NCI-H2029 treated with DMSO at 0.1 percent for 48 hours (cell line): ENCODE data around the gene PLXNA3.

Experiments used
- DNase-seq: peaks from one replicate; lab custom pipeline; 2025; lab: John Stamatoyannopoulos, UW

The PLXNA3 gene

DNA sequence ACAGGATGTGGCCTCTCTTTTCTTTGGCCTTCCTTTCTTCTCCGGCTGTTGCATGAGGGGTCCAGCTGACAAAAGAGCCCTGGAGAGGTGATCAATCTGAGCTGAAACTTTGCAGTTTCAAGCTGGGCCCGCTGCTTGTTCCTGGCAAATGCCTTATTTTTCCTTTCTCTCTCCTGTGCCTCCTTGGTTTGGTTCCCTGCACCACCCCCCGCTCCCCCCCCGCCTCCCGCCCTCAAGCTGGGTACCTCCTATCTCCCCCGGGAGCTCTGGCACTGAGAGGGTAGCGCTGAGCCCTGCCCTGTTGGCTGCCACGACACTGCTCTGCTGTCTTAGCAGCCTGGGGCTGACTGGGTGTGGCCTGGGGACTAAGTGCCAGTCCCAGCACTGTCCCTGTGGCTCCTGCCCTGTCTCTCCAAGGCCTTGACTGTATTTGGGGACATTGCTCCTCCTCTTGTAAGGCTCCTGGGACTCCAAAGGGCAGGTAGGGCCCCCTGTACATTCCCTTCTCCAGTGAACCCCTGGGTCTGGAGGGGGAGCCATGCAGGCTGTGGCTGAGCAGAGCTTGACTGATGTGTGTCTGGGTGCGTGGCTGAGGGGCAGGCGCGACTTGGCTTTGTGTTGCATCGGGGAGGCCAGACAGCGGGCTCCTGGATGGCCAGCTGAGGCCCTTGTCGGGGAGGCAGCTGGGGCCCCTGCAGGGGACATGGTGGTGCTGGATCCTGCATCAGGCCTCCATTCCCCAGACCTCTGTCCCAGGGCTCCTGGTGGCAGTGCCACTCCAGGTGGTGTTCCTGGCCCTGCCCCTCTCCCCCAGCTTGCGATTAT lies 1.1 kb downstream of the PLXNA3 start:
- DNase-seq = no peak

DNA sequence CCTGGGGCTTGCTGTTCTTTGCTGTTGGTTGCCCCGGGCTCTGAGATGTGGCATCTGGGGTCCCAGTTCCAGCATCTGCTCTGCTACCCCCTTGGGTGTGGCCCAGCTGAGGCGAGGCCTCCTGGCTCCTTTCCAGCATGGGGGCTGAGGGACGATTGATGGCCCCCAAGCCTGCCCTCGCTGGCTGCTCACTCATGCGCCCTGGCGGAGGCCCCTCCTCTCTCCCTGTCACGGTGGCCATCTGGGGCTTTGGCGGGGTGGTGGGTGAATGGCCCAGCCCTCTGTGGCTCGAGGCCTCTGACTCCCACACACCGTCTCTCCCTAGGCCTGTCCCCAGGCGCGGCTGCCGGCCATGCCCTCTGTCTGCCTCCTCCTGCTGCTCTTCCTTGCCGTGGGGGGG lies 1.8 kb downstream of the PLXNA3 start:
- DNase-seq = no peak

DNA sequence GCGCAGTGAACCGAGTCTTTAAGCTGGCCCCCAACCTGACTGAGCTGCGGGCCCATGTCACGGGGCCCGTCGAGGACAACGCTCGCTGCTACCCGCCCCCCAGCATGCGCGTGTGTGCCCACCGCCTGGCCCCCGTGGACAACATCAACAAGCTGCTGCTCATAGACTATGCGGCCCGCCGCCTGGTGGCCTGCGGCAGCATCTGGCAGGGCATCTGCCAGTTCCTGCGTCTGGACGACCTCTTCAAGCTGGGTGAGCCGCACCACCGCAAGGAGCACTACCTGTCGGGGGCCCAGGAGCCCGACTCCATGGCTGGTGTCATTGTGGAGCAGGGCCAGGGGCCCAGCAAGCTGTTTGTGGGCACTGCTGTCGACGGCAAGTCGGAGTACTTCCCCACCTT lies 2.2 kb downstream of the PLXNA3 start:
- no peak for DNase-seq

DNA sequence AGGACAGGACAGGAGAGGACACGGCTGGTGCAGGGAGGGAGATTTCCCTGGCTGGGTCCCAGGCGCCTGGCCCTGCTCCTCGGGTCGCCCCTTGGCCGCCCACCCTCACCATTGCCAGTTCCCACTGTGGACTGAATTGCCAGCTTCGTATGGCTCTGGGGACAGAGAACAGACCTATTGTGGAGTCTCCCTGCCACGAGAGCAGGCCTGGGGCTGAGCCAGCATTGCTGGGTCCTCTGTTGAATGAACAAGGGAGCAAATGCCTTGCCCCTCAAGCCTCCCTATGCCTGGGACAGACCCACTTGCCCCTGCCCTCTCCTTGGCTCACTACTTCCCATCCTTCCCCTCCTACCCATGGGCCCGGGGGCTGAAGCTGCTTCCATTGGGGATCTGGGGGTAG lies 4.3 kb downstream of the PLXNA3 start:
- no peak for DNase-seq

DNA sequence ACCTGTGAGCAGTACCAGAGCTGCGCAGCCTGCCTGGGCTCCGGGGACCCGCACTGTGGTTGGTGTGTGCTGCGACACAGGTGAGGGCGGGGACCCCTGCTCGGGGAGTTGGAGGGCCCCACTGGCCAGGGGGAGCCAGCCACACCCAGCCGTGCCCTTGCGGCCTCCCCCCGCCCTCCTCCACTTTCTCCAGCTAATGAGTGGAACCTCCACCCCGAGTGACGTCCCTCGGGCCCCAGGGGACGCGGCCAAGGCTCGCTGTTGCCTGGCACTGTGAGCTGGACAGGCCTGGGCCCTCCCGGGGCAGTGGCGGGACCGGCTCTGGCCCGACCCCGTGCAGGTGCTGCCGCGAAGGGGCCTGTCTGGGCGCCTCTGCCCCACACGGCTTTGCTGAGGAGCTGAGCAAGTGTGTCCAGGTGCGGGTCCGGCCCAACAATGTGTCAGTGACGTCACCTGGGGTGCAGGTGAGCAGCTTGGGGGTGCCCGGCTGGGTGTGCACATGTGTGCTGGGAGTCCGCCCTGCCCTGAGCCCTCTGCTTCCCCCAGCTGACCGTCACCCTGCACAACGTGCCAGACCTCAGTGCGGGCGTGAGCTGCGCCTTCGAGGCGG lies 5.6 kb downstream of the PLXNA3 start:
- DNase-seq = no peak

DNA sequence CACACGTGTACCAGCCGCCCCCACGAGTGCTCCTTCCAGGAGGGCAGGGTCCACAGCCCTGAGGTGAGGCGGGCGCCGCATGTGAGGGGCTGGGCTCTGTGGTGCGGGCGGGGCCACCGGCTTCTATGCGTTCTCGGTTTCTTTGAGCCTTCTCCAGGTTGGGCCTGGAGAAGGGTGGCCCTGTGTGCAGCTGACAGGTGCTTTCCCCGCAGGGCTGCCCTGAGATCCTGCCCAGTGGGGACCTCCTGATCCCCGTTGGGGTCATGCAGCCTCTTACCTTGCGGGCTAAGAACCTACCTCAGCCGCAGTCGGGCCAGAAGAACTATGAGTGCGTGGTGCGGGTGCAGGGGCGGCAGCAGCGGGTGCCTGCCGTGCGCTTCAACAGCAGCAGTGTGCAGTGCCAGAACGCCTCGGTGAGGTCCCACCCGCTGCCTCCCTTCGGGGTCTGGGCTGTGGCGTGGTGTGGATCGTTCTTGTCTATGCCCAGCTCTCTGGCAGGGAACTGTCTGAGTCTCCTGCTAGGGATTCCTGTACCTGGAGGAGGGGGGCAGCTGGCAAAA lies 6.8 kb downstream of the PLXNA3 start:
- DNase-seq = no peak

DNA sequence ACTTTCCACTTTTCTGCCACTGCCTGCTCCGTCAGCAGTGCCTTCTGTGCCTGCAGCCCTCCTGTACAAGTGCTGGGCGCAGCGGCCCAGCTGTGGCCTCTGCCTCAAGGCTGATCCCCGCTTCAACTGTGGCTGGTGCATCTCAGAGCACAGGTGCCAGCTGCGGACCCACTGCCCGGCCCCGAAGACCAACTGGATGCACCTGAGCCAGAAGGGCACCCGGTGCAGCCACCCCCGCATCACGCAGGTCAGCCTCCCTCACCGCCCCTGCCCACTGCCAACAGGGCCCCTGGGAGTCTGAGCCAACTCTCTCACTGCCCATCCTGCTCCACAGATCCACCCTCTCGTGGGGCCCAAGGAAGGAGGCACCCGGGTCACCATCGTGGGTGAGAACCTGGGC lies 7.5 kb downstream of the PLXNA3 start:
- DNase-seq = no peak

DNA sequence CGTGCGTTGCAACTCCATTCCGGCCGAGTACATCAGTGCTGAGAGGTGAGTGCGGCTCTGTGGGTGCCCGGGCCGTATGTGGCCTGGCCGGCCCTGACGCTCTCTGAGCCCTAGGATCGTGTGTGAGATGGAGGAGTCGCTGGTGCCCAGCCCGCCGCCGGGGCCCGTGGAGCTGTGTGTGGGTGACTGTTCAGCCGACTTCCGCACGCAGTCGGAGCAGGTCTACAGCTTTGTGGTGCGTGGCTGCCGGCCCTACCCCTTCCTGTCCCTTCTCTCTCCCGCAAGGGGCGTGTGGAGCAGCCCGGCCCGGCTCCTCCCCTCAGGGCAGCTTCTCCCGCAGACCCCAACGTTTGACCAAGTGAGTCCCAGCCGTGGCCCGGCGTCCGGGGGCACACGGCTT lies 8.0 kb downstream of the PLXNA3 start:
- no peak for DNase-seq

DNA sequence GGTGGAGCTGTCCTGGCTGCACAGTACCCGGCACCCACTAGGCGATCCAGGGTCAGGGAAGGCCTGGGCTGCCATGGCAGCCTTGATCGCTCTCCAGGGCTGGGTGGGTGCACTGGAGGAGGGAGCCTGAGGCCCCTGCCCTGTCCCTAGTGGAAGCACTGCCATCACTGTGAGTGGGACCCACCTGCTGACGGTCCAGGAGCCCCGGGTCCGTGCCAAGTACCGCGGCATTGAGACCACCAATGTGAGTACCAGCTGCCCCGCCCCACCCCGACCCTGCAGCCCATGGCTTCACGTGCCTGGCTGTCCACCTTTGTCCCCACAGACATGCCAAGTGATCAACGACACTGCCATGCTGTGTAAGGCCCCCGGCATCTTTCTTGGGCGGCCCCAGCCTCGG lies 8.8 kb downstream of the PLXNA3 start:
- DNase-seq = no peak

DNA sequence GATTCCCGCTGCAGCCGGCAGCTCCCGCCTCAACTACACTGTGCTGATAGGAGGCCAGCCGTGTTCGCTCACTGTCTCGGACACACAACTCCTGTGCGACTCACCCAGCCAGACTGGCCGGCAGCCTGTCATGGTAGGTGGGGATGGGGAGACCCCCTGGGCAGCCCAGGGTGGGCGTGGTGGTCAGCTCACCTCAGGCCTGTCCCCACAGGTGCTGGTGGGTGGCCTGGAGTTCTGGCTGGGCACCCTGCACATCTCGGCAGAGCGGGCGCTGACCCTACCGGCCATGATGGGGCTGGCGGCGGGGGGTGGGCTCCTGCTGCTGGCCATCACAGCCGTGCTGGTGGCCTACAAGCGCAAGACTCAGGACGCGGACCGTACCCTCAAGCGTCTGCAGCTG lies 9.5 kb downstream of the PLXNA3 start:
- no peak for DNase-seq

DNA sequence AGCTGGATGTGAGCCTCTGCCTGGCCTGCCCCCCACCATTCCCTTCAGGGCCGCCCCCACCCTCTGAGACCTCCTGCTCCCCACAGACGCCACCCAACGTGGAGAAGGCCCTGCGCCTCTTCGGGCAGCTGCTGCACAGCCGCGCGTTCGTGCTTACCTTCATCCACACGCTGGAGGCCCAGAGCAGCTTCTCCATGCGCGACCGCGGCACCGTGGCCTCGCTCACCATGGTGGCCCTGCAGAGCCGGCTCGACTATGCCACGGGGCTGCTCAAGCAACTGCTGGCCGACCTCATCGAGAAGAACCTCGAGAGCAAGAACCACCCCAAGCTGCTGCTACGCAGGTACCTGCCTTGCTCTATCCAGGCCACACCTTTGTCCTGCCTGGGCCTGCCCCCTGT lies 10.1 kb downstream of the PLXNA3 start:
- no peak for DNase-seq

DNA sequence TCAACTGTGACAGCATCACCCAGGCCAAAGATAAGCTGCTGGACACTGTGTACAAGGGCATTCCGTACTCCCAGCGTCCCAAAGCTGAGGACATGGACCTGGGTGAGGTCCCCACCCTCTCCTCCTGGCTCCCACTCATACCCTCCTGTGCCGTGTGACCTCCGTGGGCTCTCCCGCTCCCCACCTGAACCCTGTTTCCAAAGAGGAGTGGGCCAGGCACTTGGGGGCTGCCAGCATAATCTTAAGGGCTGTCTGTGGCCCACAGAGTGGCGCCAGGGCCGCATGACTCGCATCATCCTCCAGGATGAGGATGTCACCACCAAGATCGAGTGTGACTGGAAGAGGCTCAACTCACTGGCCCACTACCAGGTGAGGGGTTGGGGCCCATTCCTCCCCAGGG lies 11.0 kb downstream of the PLXNA3 start:
- DNase-seq = no peak

DNA sequence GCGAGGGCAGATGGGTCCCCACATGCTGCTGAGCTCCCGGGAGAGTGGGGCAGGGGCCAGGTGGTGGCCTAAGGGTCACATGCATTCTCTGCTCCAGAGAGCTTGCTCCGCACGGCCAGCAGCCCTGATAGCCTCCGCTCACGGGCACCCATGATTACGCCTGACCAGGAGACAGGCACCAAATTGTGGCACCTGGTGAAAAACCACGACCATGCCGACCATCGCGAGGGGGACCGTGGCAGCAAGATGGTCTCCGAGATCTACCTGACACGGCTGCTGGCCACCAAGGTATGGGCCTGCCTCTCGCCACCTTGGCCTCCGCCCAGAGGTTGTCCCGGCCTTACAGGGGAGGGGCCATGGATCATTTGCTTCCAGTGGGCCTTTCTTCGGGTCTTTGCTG lies 11.8 kb downstream of the PLXNA3 start:
- no peak for DNase-seq

DNA sequence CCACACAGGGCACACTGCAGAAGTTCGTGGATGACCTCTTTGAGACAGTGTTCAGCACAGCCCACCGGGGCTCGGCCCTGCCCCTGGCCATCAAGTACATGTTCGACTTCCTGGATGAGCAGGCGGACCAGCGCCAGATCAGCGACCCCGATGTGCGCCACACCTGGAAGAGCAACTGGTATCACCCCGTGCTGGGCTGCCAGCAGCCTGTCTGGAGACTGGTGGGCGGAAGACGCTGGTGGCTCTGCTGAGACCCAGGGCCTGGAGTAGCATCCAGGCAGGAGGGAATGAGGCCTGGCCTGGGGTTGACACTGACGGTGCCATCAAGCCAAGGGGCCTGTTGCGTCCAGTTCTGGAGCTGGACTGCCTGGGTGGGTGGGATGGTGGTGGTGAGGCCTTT lies 12.4 kb downstream of the PLXNA3 start:
- DNase-seq = no peak

DNA sequence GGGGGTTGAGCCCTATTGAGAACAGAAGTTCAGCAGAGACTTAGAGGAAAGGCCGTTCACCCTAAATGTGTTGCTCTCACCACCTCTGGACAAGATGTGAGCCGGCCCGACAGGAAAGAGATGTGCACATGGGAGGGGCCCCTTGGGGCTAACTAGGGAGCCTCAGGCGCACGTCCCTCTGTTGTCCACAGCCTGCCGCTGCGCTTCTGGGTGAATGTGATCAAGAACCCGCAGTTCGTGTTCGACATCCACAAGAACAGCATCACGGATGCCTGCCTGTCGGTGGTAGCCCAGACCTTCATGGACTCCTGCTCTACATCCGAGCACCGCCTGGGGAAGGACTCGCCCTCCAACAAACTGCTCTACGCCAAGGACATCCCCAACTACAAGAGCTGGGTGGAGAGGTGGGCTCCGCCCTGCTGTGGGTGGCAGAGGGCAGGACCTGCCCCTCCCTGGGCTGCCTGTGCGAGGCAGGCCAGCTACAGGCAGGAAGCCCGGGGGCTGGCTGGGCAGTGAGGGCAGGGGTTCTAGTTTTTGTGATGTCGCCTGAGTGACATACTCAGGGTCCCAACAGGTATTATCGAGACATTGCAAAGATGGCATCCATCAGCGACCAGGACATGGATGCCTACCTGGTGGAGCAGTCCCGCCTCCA lies 13.0 kb downstream of the PLXNA3 start:
- DNase-seq = no peak

DNA sequence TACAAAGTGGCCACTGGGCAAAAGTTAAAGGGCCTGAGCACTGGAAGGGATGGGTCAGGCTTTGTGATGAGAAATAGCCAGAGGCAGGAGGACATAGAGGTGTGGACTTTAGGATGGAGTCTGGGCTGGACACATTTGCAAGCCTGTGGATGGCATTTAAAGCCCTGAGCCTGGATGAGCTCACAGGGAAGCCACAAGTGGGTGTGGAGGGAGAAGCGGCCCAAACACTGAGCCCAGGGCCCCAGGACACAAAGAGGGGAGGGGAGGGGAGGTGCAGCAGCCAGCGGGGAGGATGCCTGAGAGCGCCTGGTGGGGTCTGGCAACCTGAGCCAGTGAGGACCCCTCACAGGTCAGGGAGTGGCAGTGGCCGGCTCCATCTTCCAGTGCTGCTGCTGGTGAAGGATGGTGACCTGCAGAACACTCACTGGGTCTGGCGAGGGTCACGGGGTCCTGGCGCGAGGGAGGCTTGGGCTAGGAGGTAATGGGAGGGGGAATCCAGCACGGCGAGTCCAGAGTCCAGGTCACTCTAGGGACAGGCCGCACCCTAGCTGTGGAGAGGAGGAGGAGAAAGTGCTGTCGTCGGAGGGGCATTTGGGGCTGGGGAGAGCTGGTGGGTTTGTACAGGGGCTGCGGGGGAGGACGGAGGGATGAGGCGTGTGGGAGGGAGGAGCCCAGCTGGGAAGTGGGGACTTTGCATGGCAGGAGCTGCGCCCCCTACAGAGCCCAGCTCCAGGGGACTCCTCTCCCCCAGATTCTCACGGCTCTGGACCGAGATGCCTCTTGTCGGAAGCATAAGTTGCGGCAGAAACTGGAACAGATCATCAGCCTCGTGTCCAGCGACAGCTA lies 14.0 kb downstream of the PLXNA3 start:
- DNase-seq = no peak

DNA sequence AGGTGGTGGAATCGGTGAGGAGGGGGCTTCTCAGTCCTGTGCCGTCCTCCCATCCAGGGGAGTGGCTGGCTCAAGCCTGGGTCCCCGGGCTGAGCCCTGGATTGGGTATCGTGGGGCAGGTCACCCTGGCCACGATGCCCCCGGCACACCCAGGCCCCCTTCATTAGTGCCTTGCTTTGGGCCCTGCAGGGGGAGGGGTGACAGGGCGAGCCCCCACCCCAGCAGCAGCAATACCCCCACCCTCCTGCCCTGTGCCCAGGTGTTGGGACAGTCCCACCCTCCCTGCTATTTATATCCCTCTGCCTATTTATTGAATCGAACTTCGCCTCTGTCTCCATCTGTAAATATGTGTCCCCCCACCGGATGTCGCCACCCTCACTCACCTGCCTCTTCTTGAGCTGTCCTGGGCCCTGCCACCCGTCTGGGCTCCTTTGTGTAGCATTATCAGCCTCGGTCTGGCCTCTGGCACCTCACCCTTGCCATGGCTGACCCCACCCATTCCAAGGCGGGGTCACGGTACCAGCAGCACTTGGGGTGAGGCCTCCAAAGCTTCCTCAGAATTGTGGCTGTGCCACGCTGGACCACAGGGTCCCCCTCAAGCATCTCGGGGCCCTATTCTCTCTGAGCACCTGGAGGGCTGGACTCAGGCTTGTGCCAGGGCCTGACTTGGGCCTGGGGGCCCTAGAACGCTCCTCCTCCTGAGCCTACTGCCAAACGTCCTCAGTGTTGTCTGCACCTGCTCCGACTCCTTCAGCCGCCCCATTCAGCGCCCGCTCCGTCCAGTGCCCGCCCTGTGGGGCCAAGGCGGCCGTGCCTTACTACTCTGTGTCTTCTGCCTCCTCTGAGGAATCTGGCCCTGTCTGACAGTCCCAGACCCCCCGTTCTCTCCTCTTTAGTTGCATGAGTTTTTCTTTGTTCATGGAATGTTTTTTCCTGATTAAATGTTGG lies 14.9 kb downstream of the PLXNA3 start:
- DNase-seq = no peak

DNA sequence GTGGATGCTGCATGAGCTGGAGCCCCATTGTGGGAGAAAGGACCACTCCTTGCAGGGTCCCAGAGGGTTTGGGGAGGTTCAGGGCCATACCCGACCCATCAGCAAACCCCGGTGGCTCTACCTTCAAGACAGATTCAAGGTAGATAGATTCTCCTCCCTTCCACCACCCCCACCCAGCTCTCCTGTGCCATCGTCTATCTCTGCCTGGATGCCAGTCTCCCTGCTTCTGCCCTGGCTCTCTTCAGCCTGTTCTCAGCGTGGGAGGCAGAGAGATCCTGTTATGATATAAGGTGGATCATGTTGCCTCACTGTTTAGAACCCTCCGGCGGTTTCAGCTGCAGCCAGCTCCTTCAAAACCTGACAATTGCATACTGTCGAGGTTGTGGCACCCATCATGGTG lies 15.6 kb downstream of the PLXNA3 start:
- DNase-seq = no peak

DNA sequence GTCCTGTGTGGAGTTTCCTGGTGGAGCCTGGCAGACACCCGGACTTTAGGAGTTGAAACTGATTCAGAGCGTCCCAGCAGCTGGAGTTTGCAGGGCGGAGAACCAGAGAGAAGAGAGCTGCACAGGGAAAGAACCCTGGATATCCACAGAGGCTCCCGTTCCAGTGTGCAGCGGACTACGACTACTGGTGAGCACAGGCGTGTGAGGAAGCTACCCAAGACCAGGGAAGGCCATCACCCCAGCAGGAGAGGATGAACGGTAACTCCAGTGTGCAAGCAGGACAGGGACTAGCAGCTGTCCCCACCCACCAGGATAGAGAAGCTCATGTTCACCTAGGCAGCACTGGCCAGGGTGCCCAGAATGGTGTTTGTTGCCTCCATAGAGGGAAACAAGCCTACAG lies 18.7 kb downstream of the PLXNA3 start:
- no peak for DNase-seq

DNA sequence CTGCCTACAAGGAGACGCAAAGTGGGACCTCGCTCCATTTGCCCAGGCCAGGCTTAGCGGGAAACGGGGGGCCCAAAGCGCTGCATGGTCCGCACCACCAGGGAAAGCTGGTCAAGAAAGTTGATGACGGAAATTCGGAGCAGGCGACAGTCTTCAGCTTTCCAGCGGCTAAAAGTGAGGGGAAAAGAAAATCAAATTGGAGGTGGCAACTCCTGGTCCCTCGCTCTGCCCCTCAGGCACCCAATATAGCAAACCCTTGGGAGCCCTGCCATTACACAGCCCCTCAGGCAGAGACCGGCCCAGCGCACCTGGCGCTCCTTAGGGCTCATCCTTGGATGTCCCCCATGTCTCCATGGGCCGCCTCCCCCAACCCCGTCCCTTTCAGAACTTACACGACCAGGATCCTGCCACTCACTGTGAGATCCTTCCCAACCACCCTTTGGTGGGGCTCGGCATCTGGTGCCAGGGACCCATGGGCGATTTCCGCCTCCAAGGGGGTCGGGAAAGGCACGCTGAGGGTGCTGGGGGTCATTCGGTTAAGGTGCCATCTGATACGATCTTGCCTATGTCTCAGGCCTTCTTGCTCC lies 19.9 kb downstream of the PLXNA3 start:
- DNase-seq = no peak
